Neuronal stem cell (in vitro differentiated cells): ENCODE data around the gene VSIG10L2.

Source experiments
- DNase-seq: peaks from one replicate; pipeline ENCODE4 v3.0.0-alpha.2; 2013; ENCODE audit warnings: low spot score
- H2AFZ ChIP-seq: one replicate; pipeline ENCODE4 v1.6.1; 2013; ENCODE audit warnings: mild to moderate bottlenecking, low read length, inconsistent platforms
- H2AK5ac ChIP-seq: 2 replicates; pipeline ENCODE4 v1.6.1; 2013; ENCODE audit warnings: low read depth, mild to moderate bottlenecking, inconsistent platforms, low read length, moderate library complexity, mixed read lengths
- H2BK120ac ChIP-seq: 2 replicates; pipeline ENCODE4 v1.6.1; 2013; ENCODE audit warnings: low read depth, mild to moderate bottlenecking, inconsistent platforms, low read length, moderate library complexity, mixed read lengths
- H2BK12ac ChIP-seq: one replicate; pipeline ENCODE4 v1.6.1; 2013; ENCODE audit warnings: low read length, inconsistent platforms
- H2BK15ac ChIP-seq: 2 replicates; pipeline ENCODE4 v1.6.1; 2013; ENCODE audit warnings: mild to moderate bottlenecking, low read length, inconsistent platforms, mixed read lengths
- H2BK5ac ChIP-seq: one replicate; pipeline ENCODE4 v1.6.1; 2013; ENCODE audit warnings: inconsistent platforms, mild to moderate bottlenecking, low read length, moderate library complexity
- H3K14ac ChIP-seq: one replicate; pipeline ENCODE4 v1.6.1; 2013; ENCODE audit warnings: low read length, inconsistent platforms
- H3K18ac ChIP-seq: 2 replicates; pipeline ENCODE4 v1.6.1; 2013; ENCODE audit warnings: low read length, inconsistent platforms
- H3K23ac ChIP-seq: 2 replicates; pipeline ENCODE4 v1.6.1; 2013; ENCODE audit warnings: low read depth, mild to moderate bottlenecking, mixed read lengths, low read length, inconsistent platforms; ENCODE audit not compliant: poor library complexity
- H3K27ac ChIP-seq: replicated peaks from 3 replicates; pipeline ENCODE4 v1.5.1; 2013; ENCODE audit warnings: low read length, inconsistent platforms
- H3K27me3 ChIP-seq, 3 experiments: 2 replicates each; pipeline ENCODE4 v1.6.1; 2013; ENCODE audit warnings: low read length in 3 of 3, mild to moderate bottlenecking in 2 of 3, inconsistent platforms in 1 of 3, low read depth in 1 of 3, mixed read lengths in 1 of 3, moderate library complexity in 1 of 3; ENCODE audit not compliant: control insufficient read depth in 3 of 3, insufficient read depth in 3 of 3
- H3K36me3 ChIP-seq, 2 donors: replicated peaks in 1 of 2; 2 replicates each; pipeline ENCODE4 v1.6.1; 2013; ENCODE audit warnings: low read length in 2 of 2; ENCODE audit not compliant: control insufficient read depth in 2 of 2, insufficient read depth in 2 of 2
- H3K4ac ChIP-seq: 2 replicates; pipeline ENCODE4 v1.6.1; 2013; ENCODE audit warnings: inconsistent platforms, mild to moderate bottlenecking, low read length, moderate library complexity
- H3K4me1 ChIP-seq, 2 donors: 1 replicate in 1 of 2; 2 replicates in 1 of 2; pipeline ENCODE4 v1.6.1; 2013; ENCODE audit warnings: low read length in 2 of 2, low read depth in 1 of 2; ENCODE audit not compliant: control insufficient read depth in 2 of 2, insufficient read depth in 1 of 2
- H3K4me2 ChIP-seq: one replicate; pipeline ENCODE4 v1.6.1; 2013; ENCODE audit warnings: mild to moderate bottlenecking, low read length, inconsistent platforms; ENCODE audit not compliant: insufficient read depth, poor library complexity, severe bottlenecking
- H3K4me3 ChIP-seq, 2 donors: 2 replicates each; pipeline ENCODE4 v1.5.1; 2013; ENCODE audit warnings: low read length in 2 of 2, mild to moderate bottlenecking in 2 of 2, inconsistent platforms in 1 of 2, moderate library complexity in 1 of 2
- H3K79me1 ChIP-seq: one replicate; pipeline ENCODE4 v1.6.1; 2013; ENCODE audit warnings: low read depth, mild to moderate bottlenecking, inconsistent platforms, low read length, moderate library complexity
- H3K9ac ChIP-seq: one replicate; pipeline ENCODE4 v1.6.1; 2013; ENCODE audit warnings: mild to moderate bottlenecking, low read depth, low read length, inconsistent platforms; ENCODE audit not compliant: poor library complexity
- H3K9me3 ChIP-seq, 2 donors: replicated peaks in 1 of 2; 2 replicates each; pipeline versions ENCODE3 to v1.6.1; 2013; ENCODE audit warnings: low read length in 2 of 2, mild to moderate bottlenecking in 2 of 2, inconsistent platforms in 1 of 2, low read depth in 1 of 2, mixed read lengths in 1 of 2, moderate library complexity in 1 of 2; ENCODE audit not compliant: control insufficient read depth in 2 of 2, insufficient read depth in 1 of 2
- H4K8ac ChIP-seq: one replicate; pipeline ENCODE4 v1.6.1; 2013; ENCODE audit warnings: low read depth, mild to moderate bottlenecking, inconsistent platforms, low read length, moderate library complexity
- H4K91ac ChIP-seq: one replicate; pipeline ENCODE4 v1.6.1; 2013; ENCODE audit warnings: low read length, low read depth, mild to moderate bottlenecking, inconsistent platforms; ENCODE audit not compliant: poor library complexity
- WGBS, 2 donors: extraction: QIAGEN DNeasy Blood & Tissue Kit; methylation state at CpG; one replicate each; pipeline ENCODE4 v1.1.7; 2013; ENCODE audit warnings: missing lambda C conversion rate in 2 of 2, mixed read lengths in 1 of 2; ENCODE audit not compliant: insufficient read length in 2 of 2, insufficient replicate concordance in 1 of 2; ENCODE audit errors: extremely low coverage in 2 of 2; 5-methylcytosine and 5-hydroxymethylcytosine counted together

Gene VSIG10L2

GRCh38 chr11:125932301-125932700 is 13.5 kb upstream of the VSIG10L2 start:
- no peak overlapping the region for H4K8ac ChIP-seq
- no peak overlapping the region for H3K9ac ChIP-seq
- no peaks in the 10 kb centered on the region for H3K79me1 ChIP-seq
- H3K18ac ChIP-seq: no peak overlapping the region
- DNase-seq: no peak
- peak overlapping the region; percentile 47 for H2AK5ac ChIP-seq
- H2BK15ac ChIP-seq: no peak overlapping the region
- H3K23ac ChIP-seq: no peak overlapping the region
- H2BK12ac ChIP-seq: no peak overlapping the region
- H3K36me3 ChIP-seq: no peaks in the 10 kb centered on the region
- no peak overlapping the region for H2BK5ac ChIP-seq
- H3K4ac ChIP-seq: no peak overlapping the region
- H3K14ac ChIP-seq: no peak overlapping the region
- no peak overlapping the region for H2AFZ ChIP-seq
- peaks cover 0 to 5% of the 10 kb centered on the region in 2 donors for H3K4me1 ChIP-seq
- no peak overlapping the region for H3K27ac ChIP-seq
- WGBS, 2 donors: no CpG with 5 or more reads among the region's 9 CpGs
- H3K4me2 ChIP-seq: no peak overlapping the region
- peaks cover 0 to 13% (median 0%) of the 10 kb centered on the region in 3 experiments for H3K27me3 ChIP-seq
- H3K4me3 ChIP-seq: no peak overlapping the region
- no peak overlapping the region for H4K91ac ChIP-seq
- H3K9me3 ChIP-seq: peaks cover 0 to 2% of the 10 kb centered on the region in 2 donors
- no peak overlapping the region for H2BK120ac ChIP-seq

GRCh38 chr11:125933030-125933813 is 12.6 kb upstream of the VSIG10L2 start:
- Histone ChIP-seq H3K23ac (no peak overlapping the region), H3K4ac (no peak overlapping the region), H2BK15ac (no peak overlapping the region), H3K27ac (no peak overlapping the region), H3K4me2 (no peak overlapping the region), H2BK12ac (no peak overlapping the region), H3K36me3 (no peaks in the 10 kb centered on the region), H3K4me1 (peaks cover 0 to 7% of the 10 kb centered on the region in 2 donors), H3K18ac (no peak overlapping the region), H3K9ac (no peak overlapping the region), H3K4me3 (no peak overlapping the region), H3K14ac (no peak overlapping the region), H2BK120ac (no peak overlapping the region), H3K9me3 (peaks cover 0 to 2% of the 10 kb centered on the region in 2 donors), H2AK5ac (no peak overlapping the region), H2AFZ (no peak overlapping the region), H2BK5ac (no peak overlapping the region), H4K8ac (no peak overlapping the region), H3K79me1 (no peaks in the 10 kb centered on the region), H3K27me3 (peaks cover 0 to 13% (median 0%) of the 10 kb centered on the region in 3 experiments), H4K91ac (no peak overlapping the region)
- WGBS, 2 donors: no CpG with 5 or more reads among the region's 12 CpGs
- DNase-seq: no peak

GRCh38 chr11:125934473-125934872 is 11.4 kb upstream of the VSIG10L2 start:
- no peak overlapping the region for H3K18ac ChIP-seq
- H4K8ac ChIP-seq: no peak overlapping the region
- H3K23ac ChIP-seq: no peak overlapping the region
- no peak overlapping the region for H2BK5ac ChIP-seq
- no peak overlapping the region for H2AK5ac ChIP-seq
- peaks cover 0 to 2% of the 10 kb centered on the region in 2 donors for H3K9me3 ChIP-seq
- no peak overlapping the region for H3K27ac ChIP-seq
- no peak overlapping the region for H3K14ac ChIP-seq
- DNase-seq: no peak
- H4K91ac ChIP-seq: no peak overlapping the region
- H3K4me2 ChIP-seq: no peak overlapping the region
- H3K4me1 ChIP-seq: peaks cover 3 to 14% of the 10 kb centered on the region in 2 donors
- H2AFZ ChIP-seq: no peak overlapping the region
- H2BK120ac ChIP-seq: no peak overlapping the region
- no peaks in the 10 kb centered on the region for H3K79me1 ChIP-seq
- H3K27me3 ChIP-seq: peaks cover 0 to 13% (median 0%) of the 10 kb centered on the region in 3 experiments
- H3K4me3 ChIP-seq: no peak overlapping the region
- no peak overlapping the region for H2BK12ac ChIP-seq
- H2BK15ac ChIP-seq: no peak overlapping the region
- H3K4ac ChIP-seq: no peak overlapping the region
- WGBS, 2 donors: no CpG with 5 or more reads among the region's 8 CpGs
- no peaks in the 10 kb centered on the region for H3K36me3 ChIP-seq
- H3K9ac ChIP-seq: no peak overlapping the region

- Histone ChIP-seq H2BK5ac (no peak overlapping the region), H3K18ac (no peak overlapping the region), H3K9ac (no peak overlapping the region), H2AFZ (no peak overlapping the region), H2BK12ac (no peak overlapping the region), H4K91ac (no peak overlapping the region), H2BK15ac (no peak overlapping the region), H2AK5ac (no peak overlapping the region), H3K4me3 (no peak overlapping the region), H3K4ac (no peak overlapping the region), H3K23ac (no peak overlapping the region), H2BK120ac (no peak overlapping the region), H3K79me1 (no peaks in the 10 kb centered on the region), H3K36me3 (no peaks in the 10 kb centered on the region), H3K9me3 (peaks cover 0 to 2% of the 10 kb centered on the region in 2 donors), H3K4me2 (no peak overlapping the region), H3K14ac (no peak overlapping the region), H4K8ac (no peak overlapping the region), H3K27me3 (peaks cover 0 to 13% (median 0%) of the 10 kb centered on the region in 3 experiments), H3K4me1 (peaks cover 3 to 14% of the 10 kb centered on the region in 2 donors), H3K27ac (no peak overlapping the region)
- no CpG with 5 or more reads among the region's 2 CpGs for WGBS, 2 donors
- DNase-seq: no peak
Measured at GRCh38 chr11:125935056-125935455, 10.8 kb upstream of the VSIG10L2 start.
